ENCODE results near the gene MAP2K7. TPM values are rescaled to one million over a fixed set of nuclear protein-coding genes. Genes with fewer than 3 reads are reported as not detected.

MAP2K7 gene
- 12.4 and 14.8 TPM in 2 replicates for total RNA-seq

- Histone ChIP-seq H4K20me1 (ENCODE audit: insufficient read depth, low read length) (peaks cover 31% of the 10 kb centered on the region), H3K4me3 (ENCODE audit: insufficient read depth, low read length) (peak within 1 kb of the TSS; percentile 94), H3K27me3 (ENCODE audit: insufficient read depth, low read length) (no peaks in the 10 kb centered on the region), H3K79me2 (ENCODE audit: insufficient read depth, low read length) (peaks cover 47% of the 10 kb centered on the region), H3K36me3 (ENCODE audit: insufficient read depth, low read length) (peaks cover 9% of the 10 kb centered on the region), H3K4me1 (ENCODE audit: insufficient read depth, low read length) (peaks cover 16% of the 10 kb centered on the region), H3K27ac (ENCODE audit: low read depth, low read length) (peak within 1 kb of the TSS; percentile 80), H3K9me3 (ENCODE audit: low read depth, low read length) (no peaks in the 10 kb centered on the region), H3K4me2 (ENCODE audit: insufficient read depth, low read length) (peak within 1 kb of the TSS; percentile 98), H2AFZ (ENCODE audit: low read length) (peak within 1 kb of the TSS; percentile 91)
- DNase-seq (ENCODE audit: insufficient read length, low spot score, missing footprints), result peak; percentile 100
- peak; percentile 58 for TF ChIP-seq CTCF (IDR thresholded peaks at IDR 0.05; ENCODE audit: extremely low read depth, low read depth, low read length)
Observed at GRCh38 chr19:7903244-7904073, at the start of gene MAP2K7. Gene MAP2K7 (plus strand): TSS chr19:7903877. CDS start chr19:7903945, 68 bp downstream.

- H2AFZ ChIP-seq (ENCODE audit: low read length), result no peak overlapping the region
- H3K4me1 ChIP-seq (ENCODE audit: insufficient read depth, low read length), result no peaks in the 10 kb centered on the region
- H3K4me2 ChIP-seq (ENCODE audit: insufficient read depth, low read length), result no peak overlapping the region
- H3K36me3 ChIP-seq (ENCODE audit: insufficient read depth, low read length), result no peaks in the 10 kb centered on the region
- no peaks in the 10 kb centered on the region for H4K20me1 ChIP-seq (ENCODE audit: insufficient read depth, low read length)
- no peaks in the 10 kb centered on the region for H3K27me3 ChIP-seq (ENCODE audit: insufficient read depth, low read length)
- no peak for TF ChIP-seq CTCF (IDR thresholded peaks at IDR 0.05; ENCODE audit: extremely low read depth, low read depth, low read length)
- DNase-seq (ENCODE audit: insufficient read length, low spot score, missing footprints), result peak; percentile 65
- no peak overlapping the region for H3K27ac ChIP-seq (ENCODE audit: low read depth, low read length)
- H3K4me3 ChIP-seq (ENCODE audit: insufficient read depth, low read length), result no peak overlapping the region
- no peaks in the 10 kb centered on the region for H3K9me3 ChIP-seq (ENCODE audit: low read depth, low read length)
- no peaks in the 10 kb centered on the region for H3K79me2 ChIP-seq (ENCODE audit: insufficient read depth, low read length)
Observed at GRCh38 chr19:7855426-7856108, 48.1 kb upstream of the MAP2K7 start.

GRCh38 chr19:7856109-7856591, 47.5 kb upstream of the MAP2K7 start:
- Histone ChIP-seq H3K79me2 (ENCODE audit: insufficient read depth, low read length) (no peaks in the 10 kb centered on the region), H3K4me3 (ENCODE audit: insufficient read depth, low read length) (no peak overlapping the region), H3K4me1 (ENCODE audit: insufficient read depth, low read length) (no peaks in the 10 kb centered on the region), H3K27ac (ENCODE audit: low read depth, low read length) (no peak overlapping the region), H4K20me1 (ENCODE audit: insufficient read depth, low read length) (no peaks in the 10 kb centered on the region), H3K4me2 (ENCODE audit: insufficient read depth, low read length) (no peak overlapping the region), H3K9me3 (ENCODE audit: low read depth, low read length) (no peaks in the 10 kb centered on the region), H3K27me3 (ENCODE audit: insufficient read depth, low read length) (no peaks in the 10 kb centered on the region), H2AFZ (ENCODE audit: low read length) (no peak overlapping the region), H3K36me3 (ENCODE audit: insufficient read depth, low read length) (no peaks in the 10 kb centered on the region)
- peak; percentile 75 for DNase-seq (ENCODE audit: insufficient read length, low spot score, missing footprints)
- no peak for TF ChIP-seq CTCF (IDR thresholded peaks at IDR 0.05; ENCODE audit: extremely low read depth, low read depth, low read length)

All from osteoblast (primary cell).